Skeletal muscle cell (primary cell): Measurements from ENCODE around the gene LDB2.

Experiments used
- DNase-seq: peaks from one replicate; pipeline ENCODE4 v3.0.0-alpha.2; 2010; ENCODE audit warnings: low read depth
- H3K4me3 ChIP-seq: 2 replicates; pipeline ENCODE4 v1.5.1; 2011; ENCODE audit warnings: low read depth, mild to moderate bottlenecking, control low read depth, low read length, moderate library complexity

Gene LDB2

DNA sequence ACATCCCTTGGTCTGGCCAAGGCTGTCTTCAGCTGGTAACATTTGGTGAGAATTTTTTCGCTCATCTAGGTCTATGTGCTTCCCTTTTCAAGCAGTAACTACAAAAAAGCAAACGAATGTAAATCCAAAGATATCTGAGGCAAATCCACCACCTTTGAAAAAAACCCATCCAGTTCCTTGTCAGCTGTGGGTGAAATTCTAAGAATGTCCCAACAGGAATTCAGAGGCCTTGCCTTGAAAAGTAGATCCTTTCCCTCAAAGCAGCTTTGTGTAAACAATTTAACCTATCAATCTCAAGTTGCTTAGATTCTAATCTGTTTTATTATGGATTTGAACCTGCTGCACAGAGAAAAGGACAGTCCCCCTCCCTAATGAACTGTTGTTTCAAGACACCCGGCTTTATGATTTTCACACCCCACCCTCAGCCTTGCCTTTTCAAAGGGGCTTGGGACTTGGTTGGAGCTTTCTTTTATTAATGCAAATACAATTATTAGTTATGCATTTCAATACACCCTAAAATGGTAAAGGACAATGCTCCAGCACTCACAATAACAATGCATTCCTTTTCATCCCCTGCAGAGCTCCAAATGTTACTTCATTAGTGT lies 166.6 kb downstream of the LDB2 start:
- DNase-seq, result no peak
- no peak overlapping the region for H3K4me3 ChIP-seq

DNA sequence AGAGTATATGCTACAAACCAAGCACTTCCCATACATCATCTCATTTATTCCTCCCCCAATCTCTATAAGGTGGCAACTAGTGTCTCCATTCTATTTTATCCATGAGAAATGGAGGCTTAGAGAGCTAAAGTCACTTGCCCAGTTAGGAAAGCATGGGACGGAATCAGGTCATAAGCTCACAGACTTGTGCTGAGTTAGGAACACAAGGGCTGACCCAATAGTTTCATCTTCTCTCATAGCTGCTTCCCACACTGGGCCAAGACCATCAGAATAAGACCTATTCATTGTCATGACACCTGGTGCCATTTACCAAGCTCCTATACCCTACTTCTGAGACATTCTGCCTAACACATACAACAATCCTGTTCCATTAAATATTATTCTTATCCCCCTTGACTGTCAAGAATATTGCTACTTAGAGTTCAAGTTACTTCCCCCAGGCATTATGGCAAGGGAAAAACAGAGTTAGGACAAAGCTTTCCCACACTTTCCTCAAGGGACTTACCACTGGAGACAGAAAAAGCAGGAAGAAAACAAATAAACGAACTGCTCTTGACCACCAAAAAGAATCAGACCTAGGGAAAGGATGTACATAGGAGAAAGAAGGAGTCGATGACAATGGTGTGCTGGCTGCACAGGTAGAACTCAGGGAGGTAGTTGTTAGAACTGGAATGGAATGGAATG lies 167.8 kb downstream of the LDB2 start:
- no peak overlapping the region for H3K4me3 ChIP-seq
- DNase-seq, result no peak

DNA sequence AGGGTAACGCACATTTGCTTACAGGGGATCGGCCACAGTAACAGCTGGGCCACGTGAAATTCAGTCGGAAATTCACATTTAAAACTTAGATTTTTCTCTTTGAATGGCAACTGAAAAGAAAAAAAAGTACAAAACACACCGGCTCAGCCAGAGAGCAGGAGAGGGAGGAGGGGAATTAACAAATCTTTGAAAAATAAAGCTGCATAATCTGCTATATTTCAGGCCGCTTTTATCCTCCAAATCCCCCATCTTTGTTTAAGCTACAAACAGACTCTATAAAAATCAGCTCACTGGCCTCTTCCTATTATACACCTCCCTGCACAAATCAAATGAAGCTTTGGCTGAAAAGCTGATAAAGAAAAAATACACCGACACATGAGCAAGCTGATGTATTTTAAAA lies 169.1 kb downstream of the LDB2 start:
- no peak overlapping the region for H3K4me3 ChIP-seq
- DNase-seq, result no peak

DNA sequence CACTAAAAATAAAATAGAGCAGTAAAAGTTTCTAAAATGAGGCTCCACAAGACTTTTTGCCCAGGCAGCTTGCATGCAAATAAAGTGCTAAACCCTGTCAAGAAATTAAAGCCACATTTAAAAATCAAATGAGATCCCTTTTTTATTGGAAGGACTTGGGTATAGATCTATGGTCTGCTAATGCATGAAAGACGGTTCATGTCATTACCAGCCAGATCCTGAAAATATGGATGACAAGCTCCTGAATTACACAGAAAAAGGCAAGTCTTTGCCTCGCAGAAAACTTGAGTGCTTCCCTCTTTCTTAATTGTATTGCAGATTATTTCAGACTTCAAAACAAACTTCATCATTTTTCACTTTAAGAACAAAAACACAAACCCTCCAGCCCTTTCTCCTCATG lies 169.6 kb downstream of the LDB2 start:
- H3K4me3 ChIP-seq, result no peak overlapping the region
- DNase-seq, result no peak

- H3K4me3 ChIP-seq, result no peak overlapping the region
- no peak for DNase-seq
Measured at GRCh38 chr4:16728111-16728510, 170.3 kb downstream of the LDB2 start.

- DNase-seq, result no peak
- H3K4me3 ChIP-seq, result no peak overlapping the region
Measured at GRCh38 chr4:16727218-16727617, 171.2 kb downstream of the LDB2 start.

DNA sequence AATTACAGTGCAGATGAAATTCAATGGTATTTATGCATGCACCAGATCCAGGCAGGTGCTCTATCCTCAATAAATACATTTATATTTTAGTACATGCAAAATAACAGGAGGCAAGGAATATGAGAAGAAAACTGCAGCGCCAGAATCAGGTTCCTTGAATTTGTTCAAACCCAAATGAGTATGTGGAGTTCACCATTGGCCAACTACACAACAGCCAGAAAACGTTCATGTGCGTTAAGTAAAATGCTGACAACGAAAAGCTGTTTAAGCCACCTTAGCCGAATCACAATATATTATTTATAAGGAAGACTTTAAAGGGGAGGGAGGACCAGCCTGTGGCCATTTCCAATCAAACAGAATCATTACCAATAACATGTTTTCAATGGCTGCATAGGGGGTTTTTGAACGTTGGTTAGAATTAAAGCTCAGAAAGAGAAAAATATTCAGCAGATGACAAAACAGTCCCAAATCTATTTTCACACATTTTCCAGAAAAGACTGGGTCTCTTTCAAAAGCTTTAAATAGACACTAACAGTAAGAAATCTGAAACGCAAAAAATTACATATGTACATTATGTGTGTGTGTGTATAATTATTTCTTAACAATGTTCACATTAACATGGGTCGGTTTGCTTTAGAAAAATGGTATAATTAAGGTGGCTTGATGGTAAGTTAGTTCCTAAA lies 171.9 kb downstream of the LDB2 start:
- H3K4me3 ChIP-seq, result no peak overlapping the region
- DNase-seq, result no peak

- H3K4me3 ChIP-seq, result no peak overlapping the region
- DNase-seq, result no peak
Measured at GRCh38 chr4:16725252-16725651, 173.2 kb downstream of the LDB2 start.

- no peak for DNase-seq
- H3K4me3 ChIP-seq, result no peak overlapping the region
Measured at GRCh38 chr4:16722416-16722815, 176.0 kb downstream of the LDB2 start.

DNA sequence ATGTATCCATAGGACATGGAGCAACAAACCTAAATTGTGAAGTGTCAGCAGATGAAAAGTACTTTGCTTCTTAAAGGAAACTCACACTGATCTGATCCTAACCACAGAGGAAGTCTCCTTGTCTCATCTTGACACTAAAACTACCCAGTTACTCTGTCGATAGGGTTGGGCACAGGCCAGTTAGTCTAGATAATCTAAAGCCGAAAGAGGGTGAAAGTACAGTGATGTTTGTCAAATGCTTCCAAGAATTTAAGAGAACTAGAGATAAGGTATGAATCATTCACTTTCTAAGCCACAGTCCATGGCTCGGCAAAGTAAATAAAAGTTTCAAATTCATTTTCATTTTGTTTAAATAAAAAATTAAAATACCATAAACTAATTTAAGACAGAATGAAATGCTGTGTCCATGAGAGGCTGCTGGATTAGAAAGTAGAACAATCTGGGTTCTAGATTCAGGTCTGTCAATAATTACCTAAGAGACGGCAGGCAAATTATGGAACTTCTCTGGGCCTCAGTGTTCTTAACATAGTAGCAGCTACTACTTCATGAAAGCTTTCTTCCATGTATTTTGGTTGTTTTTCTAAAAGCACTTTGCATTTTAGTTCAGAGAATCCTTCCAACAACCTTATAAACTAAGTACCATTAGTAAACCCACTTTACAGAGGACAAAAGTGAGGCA lies 176.7 kb downstream of the LDB2 start:
- DNase-seq, result peak; percentile 5
- H3K4me3 ChIP-seq, result no peak overlapping the region

DNA sequence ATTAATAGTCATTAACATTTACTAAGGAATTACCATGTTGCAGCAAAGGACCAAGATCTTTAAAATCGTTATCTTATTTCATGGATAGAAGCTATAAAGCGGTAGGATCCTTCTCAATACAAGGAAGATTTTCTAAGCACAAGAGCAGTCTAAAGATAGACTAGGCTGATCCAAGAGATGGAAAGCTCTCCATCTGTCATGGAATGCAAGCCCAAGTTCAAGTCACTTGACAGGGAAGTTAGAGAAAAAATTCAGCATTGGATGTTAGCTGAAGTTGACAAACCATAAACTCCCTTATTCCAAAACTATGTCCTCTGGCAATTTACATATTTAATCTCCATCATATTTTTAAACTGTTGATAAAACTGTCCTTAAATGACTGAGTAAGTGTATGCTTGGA lies 177.7 kb downstream of the LDB2 start:
- no peak for DNase-seq
- no peak overlapping the region for H3K4me3 ChIP-seq

GRCh38 chr4:16717266-16717970 lies 181.0 kb downstream of the LDB2 start:
- DNase-seq, result no peak

DNA sequence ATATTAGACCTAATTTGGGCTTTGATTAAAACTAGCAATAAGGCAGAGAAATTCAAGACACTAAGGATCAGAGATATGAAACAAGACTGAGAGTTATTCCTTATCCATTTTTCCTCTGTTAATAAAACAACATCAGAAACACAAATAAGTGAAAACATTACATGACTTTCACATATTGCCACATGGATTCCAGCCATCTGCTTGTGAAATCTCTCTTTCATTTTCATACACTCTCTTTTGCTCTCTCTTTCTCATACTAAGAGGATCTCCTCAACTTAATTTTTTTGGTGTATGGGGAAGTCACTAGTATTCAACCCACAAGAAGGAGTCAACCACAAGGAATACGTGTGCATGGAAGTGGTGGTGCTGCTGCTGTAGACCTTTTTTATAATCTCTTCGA lies 183.0 kb downstream of the LDB2 start:
- DNase-seq, result no peak
- no peak overlapping the region for H3K4me3 ChIP-seq

More at GRCh38 chr4:16717266-16717970, 181.0 kb downstream of the LDB2 start:
- H3K4me3 ChIP-seq, result no peak overlapping the region

DNA sequence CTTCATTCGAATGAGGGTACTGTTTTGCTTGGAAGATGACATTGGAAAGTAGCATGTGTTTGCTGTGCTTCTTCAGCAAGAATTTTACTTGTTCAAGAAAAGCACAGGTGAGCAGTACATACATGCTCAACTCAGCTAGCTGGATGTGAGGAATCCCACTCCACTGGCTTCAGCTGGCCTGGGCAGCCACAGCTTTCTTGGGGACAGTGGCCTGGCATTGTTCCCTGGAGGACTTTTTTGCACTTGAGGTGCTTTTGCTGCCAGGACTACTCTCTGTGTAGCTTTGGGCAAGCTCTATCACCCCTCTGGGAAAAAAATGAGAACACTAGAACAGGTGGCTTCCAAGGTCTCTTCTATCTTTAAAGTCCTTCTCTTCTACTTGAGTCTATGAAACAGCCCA lies 184.3 kb downstream of the LDB2 start:
- no peak for DNase-seq
- H3K4me3 ChIP-seq, result no peak overlapping the region

- H3K4me3 ChIP-seq, result no peak overlapping the region
- DNase-seq, result no peak
Measured at GRCh38 chr4:16713696-16714095, 184.7 kb downstream of the LDB2 start.

DNA sequence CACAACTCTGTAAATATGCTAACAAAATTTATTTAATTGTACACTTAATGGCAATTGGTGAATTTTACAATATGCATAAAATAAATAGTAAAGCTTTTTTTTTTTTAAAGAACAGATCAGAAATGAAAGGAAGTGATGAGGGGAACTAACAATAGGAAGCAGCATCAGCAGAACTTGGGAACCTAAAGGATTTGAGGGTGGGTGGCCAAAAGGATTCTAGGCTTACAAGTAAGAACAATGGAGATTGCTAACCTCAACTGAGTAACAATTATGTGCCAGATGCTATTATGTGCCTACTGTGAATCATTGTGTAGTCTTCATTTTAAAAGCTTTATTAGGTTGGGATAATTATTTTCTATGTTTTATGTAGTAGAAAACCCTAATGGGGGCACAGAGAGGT lies 185.2 kb downstream of the LDB2 start:
- DNase-seq, result no peak
- H3K4me3 ChIP-seq, result no peak overlapping the region

- no peak overlapping the region for H3K4me3 ChIP-seq
Measured at GRCh38 chr4:16710198-16710597, 188.2 kb downstream of the LDB2 start.

GRCh38 chr4:16707874-16708273 lies 190.6 kb downstream of the LDB2 start:
- no peak for DNase-seq
- H3K4me3 ChIP-seq, result no peak overlapping the region

More at GRCh38 chr4:16710198-16710597, 188.2 kb downstream of the LDB2 start:
- DNase-seq, result no peak

- DNase-seq, result no peak
- H3K4me3 ChIP-seq, result no peak overlapping the region
Measured at GRCh38 chr4:16706251-16706650, 192.2 kb downstream of the LDB2 start.

GRCh38 chr4:16705341-16705740 lies 193.1 kb downstream of the LDB2 start:
- H3K4me3 ChIP-seq, result no peak overlapping the region
- no peak for DNase-seq
